ENCODE data around the gene PDK2. TPM values are rescaled to one million over a fixed set of nuclear protein-coding genes. Genes with fewer than 3 reads are reported as not detected.

PDK2 gene
- total RNA-seq, 4 donors from 2014 or later = 31.6 to 70.6 (median 58.1) TPM

DNA sequence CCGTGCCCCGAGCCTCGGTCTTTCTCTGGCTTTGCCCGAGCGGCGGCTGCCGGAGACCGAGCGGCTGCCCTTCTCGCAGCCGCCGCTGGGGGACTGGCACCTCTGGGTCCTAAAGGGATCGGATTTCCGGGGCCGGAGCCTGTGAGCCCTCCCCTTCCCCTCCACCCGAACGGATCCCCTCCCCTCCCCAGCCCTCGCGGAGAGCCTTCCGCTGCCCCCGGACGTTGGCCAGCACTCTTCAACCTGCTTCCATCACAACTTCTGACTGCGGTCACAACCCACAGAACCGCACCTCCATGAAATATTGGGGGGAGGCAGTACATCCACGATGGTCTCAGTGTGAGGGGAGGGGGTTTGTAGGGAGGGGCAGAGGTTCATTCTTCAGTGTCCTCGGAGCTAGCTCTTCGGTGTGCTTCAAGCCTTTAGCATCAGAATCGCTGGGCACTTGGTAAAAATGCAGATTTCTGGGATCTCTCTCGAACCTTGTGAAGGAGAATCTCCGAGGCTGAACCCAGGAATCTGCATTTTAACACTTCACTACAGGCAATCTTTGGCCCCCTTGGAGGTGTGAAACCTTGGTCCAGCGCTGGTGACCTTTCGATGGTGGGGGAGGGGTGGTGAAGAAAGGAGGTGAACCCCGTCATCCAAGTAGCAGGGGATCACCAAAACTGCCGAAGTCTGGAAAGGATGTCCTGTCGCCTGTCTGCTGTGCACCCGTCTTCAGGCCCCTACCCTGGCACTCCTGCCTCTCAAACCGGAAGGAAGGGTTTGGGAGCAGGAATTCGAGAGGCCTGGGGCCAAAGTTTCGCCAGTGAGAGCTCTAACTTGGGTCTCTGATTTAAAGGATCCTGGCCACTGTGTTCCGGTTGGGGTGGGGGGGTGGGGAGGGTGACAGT is 56.1 kb downstream of the PDK2 start:
- H3K4me3 ChIP-seq = peak overlapping the region; percentile 47 to 89
- H3K27ac ChIP-seq = peak overlapping the region; percentile 66 to 97 (median 93)
- no peaks in the 10 kb centered on the region for H3K9me3 ChIP-seq
- TF ChIP-seq EP300 (IDR thresholded peaks at IDR 0.05) (no peak), POLR2AphosphoS5 (IDR thresholded peaks at IDR 0.05) (peak; percentile 7), POLR2A (IDR thresholded peaks at IDR 0.05) (peak; percentile 6 to 13)
- TF ChIP-seq, protein P1, sequence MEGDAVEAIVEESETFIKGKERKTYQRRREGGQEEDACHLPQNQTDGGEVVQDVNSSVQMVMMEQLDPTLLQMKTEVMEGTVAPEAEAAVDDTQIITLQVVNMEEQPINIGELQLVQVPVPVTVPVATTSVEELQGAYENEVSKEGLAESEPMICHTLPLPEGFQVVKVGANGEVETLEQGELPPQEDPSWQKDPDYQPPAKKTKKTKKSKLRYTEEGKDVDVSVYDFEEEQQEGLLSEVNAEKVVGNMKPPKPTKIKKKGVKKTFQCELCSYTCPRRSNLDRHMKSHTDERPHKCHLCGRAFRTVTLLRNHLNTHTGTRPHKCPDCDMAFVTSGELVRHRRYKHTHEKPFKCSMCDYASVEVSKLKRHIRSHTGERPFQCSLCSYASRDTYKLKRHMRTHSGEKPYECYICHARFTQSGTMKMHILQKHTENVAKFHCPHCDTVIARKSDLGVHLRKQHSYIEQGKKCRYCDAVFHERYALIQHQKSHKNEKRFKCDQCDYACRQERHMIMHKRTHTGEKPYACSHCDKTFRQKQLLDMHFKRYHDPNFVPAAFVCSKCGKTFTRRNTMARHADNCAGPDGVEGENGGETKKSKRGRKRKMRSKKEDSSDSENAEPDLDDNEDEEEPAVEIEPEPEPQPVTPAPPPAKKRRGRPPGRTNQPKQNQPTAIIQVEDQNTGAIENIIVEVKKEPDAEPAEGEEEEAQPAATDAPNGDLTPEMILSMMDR (IDR thresholded peaks at IDR 0.05) = peak in 3 of 4 experiments; percentile 72 to 84 (median 76)
- H3K27me3 ChIP-seq = no peaks in the 10 kb centered on the region
- ATAC-seq = peak; percentile 80
- 0 to 2% methylated on average over 7 to 13 of the region's 40 CpGs for WGBS, 2 donors (ENCODE audit: low coverage in 1 of 2)
- H3K4me1 ChIP-seq = peaks cover 0 to 88% (median 48%) of the 10 kb centered on the region in 3 donors
- no peaks in the 10 kb centered on the region for H3K36me3 ChIP-seq

DNA sequence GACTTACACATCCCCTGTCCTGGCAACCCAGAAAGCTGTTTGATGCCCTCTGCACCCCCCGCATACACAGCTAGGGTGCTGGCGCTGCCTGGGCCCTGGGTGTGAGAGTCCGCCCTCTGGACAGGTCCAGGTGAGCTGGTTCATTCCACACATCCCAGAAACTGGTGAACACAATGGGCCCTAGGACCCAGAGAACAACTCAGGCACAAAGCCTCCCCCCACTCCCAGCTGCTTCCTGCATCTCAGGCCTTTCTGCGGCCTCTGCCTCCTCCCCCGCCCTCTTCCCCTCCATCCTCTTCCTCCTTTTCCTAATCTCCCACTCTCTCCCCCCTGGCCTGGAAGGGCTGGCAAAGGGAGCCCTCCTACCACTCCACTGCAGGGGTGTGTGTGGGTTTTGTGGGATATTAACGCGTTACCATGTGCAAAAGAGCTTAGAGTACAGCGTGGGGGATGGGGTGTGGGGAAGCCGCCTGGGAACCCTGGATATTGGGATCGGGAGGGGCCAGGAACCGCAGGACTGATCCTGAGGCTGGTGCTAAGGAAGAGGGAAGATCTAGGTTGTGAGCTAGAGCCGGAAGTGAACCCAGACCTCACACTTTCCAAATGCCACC is 56.9 kb downstream of the PDK2 start:
- TF ChIP-seq, protein P1 (IDR thresholded peaks at IDR 0.05) = no peak
- TF ChIP-seq POLR2A (IDR thresholded peaks at IDR 0.05) (no peak), POLR2AphosphoS5 (IDR thresholded peaks at IDR 0.05) (no peak), EP300 (IDR thresholded peaks at IDR 0.05) (no peak)
- Histone ChIP-seq H3K27ac (peak overlapping the region; percentile 66 to 97 (median 93)), H3K4me3 (peak overlapping the region; percentile 47 to 89), H3K4me1 (peaks cover 0 to 80% (median 40%) of the 10 kb centered on the region in 3 donors), H3K27me3 (no peaks in the 10 kb centered on the region), H3K36me3 (no peaks in the 10 kb centered on the region), H3K9me3 (no peaks in the 10 kb centered on the region)
- peak; percentile 70 for ATAC-seq
- WGBS, 2 donors (ENCODE audit: low coverage in 1 of 2) = 0% methylated on average over 1 to 3 of the region's 12 CpGs

DNA sequence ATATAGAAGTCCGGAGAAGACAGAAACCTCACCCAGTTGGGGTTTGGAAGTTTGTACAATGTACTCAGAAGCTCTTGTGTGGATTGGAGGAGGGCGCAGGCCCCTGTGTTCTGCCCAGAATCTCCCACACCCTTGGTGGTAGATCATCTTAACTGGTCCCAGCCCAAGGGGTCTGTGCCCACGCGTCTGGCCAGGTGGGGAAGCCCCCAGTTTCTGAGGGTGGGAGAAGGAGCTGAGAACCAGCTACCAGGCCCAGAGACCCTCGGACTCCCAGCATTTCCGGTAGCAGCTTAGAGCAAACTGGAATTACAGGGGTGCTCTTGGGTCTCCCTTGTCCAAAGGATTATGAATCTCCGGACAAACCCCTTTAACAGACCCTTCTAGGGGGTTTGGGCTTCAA is 57.6 kb downstream of the PDK2 start:
- TF ChIP-seq POLR2A (IDR thresholded peaks at IDR 0.05) (no peak), EP300 (IDR thresholded peaks at IDR 0.05) (no peak), POLR2AphosphoS5 (IDR thresholded peaks at IDR 0.05) (no peak)
- TF ChIP-seq, protein P1 (IDR thresholded peaks at IDR 0.05) = no peak
- H3K4me3 ChIP-seq = peak overlapping the region in 1 of 2 donors; percentile 89
- no CpG with 5 or more reads among the region's 7 CpGs for WGBS, 2 donors (ENCODE audit: low coverage in 1 of 2)

DNA sequence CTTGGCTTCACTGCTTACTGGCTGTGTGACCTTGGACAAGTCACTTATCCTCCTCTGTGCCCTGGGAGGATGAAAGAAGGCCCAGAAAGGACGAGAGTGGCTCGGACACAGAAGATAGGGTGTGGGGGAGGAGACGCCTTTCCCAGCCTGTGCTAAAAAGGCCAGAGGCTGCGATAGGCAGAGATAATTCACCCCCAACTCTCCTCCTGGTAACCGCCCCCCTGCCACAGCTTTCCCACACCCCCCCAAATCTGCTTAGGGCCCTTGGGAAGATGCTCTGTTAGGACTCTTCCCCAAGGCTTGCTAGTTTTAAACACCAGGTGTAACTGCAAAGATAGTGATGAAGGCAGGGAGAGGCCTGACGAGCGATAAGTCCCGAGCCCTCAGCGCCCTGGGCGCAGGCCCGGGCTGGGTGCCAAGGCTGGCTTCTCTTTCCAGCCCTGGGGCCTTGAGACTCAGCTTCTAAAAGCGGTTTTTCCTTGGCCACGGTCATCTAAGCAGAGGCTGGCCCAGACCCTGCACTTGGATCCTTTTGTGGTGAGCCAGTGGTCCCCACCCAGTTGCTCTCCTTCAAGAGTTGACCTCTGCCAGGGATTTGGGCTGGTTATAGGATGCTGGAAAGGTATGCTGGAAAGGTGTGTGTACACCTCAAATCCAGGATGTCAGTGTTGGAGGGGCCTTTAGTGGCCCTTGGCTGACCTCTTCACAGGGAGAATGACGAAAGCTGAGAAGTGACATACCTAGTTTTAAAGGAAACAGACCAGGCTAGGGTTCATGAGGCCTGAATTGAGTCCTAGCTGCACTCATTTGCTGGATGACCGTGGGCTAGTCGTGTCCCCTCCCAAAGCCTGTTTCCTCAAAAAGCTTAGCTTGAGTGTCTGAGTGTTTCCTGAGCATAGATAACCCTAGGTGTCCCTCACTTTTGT is 58.8 kb downstream of the PDK2 start:
- Histone ChIP-seq H3K27ac (peak overlapping the region; percentile 40 to 97 (median 93)), H3K27me3 (no peaks in the 10 kb centered on the region), H3K36me3 (no peaks in the 10 kb centered on the region), H3K9me3 (no peaks in the 10 kb centered on the region), H3K4me3 (no peak overlapping the region), H3K4me1 (peaks cover 0 to 62% (median 27%) of the 10 kb centered on the region in 3 donors)
- ATAC-seq = no peak
- TF ChIP-seq, protein P1 (IDR thresholded peaks at IDR 0.05) = no peak
- TF ChIP-seq EP300 (IDR thresholded peaks at IDR 0.05) (no peak), POLR2A (IDR thresholded peaks at IDR 0.05) (no peak), POLR2AphosphoS5 (IDR thresholded peaks at IDR 0.05) (no peak)
- WGBS, 2 donors (ENCODE audit: low coverage in 1 of 2) = 39 to 54% methylated on average over 5 to 10 of the region's 16 CpGs

More for the DNA sequence above, 57.6 kb downstream of the PDK2 start:
- H3K27me3 ChIP-seq = no peaks in the 10 kb centered on the region
- H3K27ac ChIP-seq = peak overlapping the region; percentile 66 to 97 (median 93)
- no peaks in the 10 kb centered on the region for H3K36me3 ChIP-seq
- ATAC-seq = no peak
- H3K9me3 ChIP-seq = no peaks in the 10 kb centered on the region
- H3K4me1 ChIP-seq = peaks cover 0 to 73% (median 33%) of the 10 kb centered on the region in 3 donors
